Neural crest cell (in vitro differentiated cells): Measurements from ENCODE around the gene MLLT1. TPM values are rescaled to one million over a fixed set of nuclear protein-coding genes. Genes with fewer than 3 reads are reported as not detected.

Experiments used
- DNase-seq: peaks from one replicate; pipeline ENCODE4 v3.0.0; 2021; ENCODE audit warnings: low read depth, mixed read lengths, low spot score
- H3K27ac Mint-ChIP-seq: one replicate; pipeline ENCODE4 v1.8.0; 2021; ENCODE audit warnings: mild to moderate bottlenecking, mixed read lengths; ENCODE audit not compliant: unreplicated experiment
- H3K27me3 Mint-ChIP-seq: 2 replicates; pipeline ENCODE4 v1.8.0; 2021; ENCODE audit warnings: low read depth, mild to moderate bottlenecking, mixed read lengths
- H3K36me3 Mint-ChIP-seq: 2 replicates; pipeline ENCODE4 v1.8.0; 2021; ENCODE audit warnings: low read depth, mild to moderate bottlenecking, mixed read lengths
- H3K4me1 Mint-ChIP-seq: 2 replicates; pipeline ENCODE4 v1.8.0; 2021; ENCODE audit warnings: mixed read lengths
- H3K4me3 Mint-ChIP-seq: one replicate; pipeline ENCODE4 v1.8.0; 2021; ENCODE audit warnings: mild to moderate bottlenecking, mixed read lengths
- H3K9me3 Mint-ChIP-seq: 2 replicates; pipeline ENCODE4 v1.8.0; 2021; ENCODE audit warnings: mixed read lengths
- total RNA-seq: library from RNA; stranded (reverse); gene quantifications from 2 replicates; pipeline ENCODE4 v1.2.1, GENCODE V29; 2021
- TF ChIP-seq, protein P1 (sequence below): fragments of 200-600 bp; sonication (generic); conservative IDR thresholded peaks from 2 replicates; pipeline ENCODE4 v1.5.0; 2021; ENCODE audit warnings: antibody characterized with exemption, mild to moderate bottlenecking

The MLLT1 gene
- total RNA-seq, 1 donor from 2014 or later: 86.4 TPM

DNA sequence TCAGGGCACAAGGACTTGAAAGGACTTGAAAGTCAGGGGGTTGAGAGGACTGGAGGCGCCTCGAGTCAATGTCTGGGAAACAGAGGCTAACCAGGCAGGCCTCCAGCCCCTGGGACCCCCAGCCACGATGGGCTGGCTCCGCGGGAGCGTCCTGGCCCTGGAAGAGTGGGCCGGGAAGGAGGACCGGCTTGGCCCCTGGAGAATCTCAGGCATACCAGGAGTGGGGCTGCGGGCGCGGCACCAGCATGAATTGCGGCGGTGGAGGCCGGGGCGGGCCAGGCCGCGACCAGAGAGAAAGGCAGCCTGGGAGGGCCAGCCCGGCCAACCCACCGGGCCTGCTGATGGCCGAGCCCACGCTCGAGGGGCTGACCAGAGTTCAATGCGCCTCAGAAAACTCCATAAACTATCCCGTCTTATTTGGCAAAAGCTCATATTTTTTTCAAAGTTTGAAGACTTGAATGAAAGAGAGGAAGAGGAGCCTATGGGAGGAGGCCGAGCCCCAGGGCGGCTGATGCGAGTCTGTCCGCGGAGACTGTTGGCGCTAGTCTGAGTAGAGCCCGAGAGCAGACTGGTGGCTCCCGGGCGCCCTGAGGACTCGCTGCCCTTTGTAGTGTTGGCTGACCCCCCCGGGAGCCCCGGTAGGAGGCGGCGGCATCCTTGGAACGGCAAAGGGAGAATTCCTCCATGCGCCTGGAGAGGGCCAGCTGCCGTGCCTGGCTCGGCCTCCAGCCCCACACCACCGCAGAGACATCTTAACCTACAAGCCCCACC is 68.0 kb downstream of the MLLT1 start:
- no peak for DNase-seq
- TF ChIP-seq, protein P1, sequence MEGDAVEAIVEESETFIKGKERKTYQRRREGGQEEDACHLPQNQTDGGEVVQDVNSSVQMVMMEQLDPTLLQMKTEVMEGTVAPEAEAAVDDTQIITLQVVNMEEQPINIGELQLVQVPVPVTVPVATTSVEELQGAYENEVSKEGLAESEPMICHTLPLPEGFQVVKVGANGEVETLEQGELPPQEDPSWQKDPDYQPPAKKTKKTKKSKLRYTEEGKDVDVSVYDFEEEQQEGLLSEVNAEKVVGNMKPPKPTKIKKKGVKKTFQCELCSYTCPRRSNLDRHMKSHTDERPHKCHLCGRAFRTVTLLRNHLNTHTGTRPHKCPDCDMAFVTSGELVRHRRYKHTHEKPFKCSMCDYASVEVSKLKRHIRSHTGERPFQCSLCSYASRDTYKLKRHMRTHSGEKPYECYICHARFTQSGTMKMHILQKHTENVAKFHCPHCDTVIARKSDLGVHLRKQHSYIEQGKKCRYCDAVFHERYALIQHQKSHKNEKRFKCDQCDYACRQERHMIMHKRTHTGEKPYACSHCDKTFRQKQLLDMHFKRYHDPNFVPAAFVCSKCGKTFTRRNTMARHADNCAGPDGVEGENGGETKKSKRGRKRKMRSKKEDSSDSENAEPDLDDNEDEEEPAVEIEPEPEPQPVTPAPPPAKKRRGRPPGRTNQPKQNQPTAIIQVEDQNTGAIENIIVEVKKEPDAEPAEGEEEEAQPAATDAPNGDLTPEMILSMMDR: no peak
- H3K27me3 Mint-ChIP-seq: peaks cover under 1% of the 10 kb centered on the region
- H3K9me3 Mint-ChIP-seq: no peaks in the 10 kb centered on the region
- no peak overlapping the region for H3K27ac Mint-ChIP-seq
- H3K36me3 Mint-ChIP-seq: peaks cover 2% of the 10 kb centered on the region
- H3K4me3 Mint-ChIP-seq: no peak overlapping the region
- H3K4me1 Mint-ChIP-seq: peaks cover 2% of the 10 kb centered on the region

DNA sequence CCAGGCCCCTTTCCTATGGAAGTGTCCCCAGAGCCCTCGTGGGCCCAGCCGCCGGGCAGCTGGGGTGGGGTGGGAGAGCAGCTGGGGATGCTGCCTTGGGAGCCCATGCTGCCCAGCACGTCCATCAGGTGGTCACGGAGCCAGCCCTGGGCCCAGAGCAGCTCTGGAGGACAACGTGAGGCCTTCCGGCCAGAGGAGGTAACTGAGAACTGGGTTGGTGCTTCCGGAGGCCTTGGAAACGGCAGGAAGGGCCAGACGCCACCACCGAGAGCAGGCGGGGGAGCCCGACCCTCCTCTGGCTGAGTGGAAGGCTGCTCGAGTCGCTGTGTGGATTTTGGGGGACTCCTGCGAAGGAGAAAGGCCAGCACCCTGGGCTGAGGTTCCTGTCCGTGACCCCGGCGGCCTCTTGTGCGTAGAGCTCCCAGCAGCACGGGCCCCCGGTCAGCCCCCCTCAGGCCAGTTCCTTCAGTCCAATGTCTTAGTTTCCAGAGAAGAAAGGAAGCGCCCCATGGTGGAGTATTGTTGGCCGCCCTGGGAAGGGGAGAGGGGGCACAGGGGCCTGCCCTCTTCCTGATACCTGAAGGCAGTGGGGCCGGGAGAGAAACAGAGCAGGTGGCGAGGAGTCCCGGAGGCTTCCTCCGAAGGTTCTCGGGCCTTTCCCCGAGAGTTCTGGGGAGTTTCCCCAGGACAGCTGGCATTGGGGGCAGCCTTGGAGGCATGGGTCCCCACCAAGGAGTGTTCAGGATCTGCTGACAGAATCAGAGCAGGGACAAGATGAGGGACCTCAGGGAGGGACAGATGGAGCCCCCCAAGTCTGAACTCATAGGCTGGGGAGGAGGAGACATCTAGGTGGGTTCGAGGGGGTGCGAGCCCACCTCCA is 68.8 kb downstream of the MLLT1 start:
- Mint-ChIP-seq H3K4me1 (no peaks in the 10 kb centered on the region), H3K4me3 (no peak overlapping the region), H3K27me3 (no peaks in the 10 kb centered on the region), H3K27ac (no peak overlapping the region), H3K36me3 (peaks cover 2% of the 10 kb centered on the region), H3K9me3 (no peaks in the 10 kb centered on the region)
- TF ChIP-seq, protein P1: no peak
- DNase-seq: no peak

DNA sequence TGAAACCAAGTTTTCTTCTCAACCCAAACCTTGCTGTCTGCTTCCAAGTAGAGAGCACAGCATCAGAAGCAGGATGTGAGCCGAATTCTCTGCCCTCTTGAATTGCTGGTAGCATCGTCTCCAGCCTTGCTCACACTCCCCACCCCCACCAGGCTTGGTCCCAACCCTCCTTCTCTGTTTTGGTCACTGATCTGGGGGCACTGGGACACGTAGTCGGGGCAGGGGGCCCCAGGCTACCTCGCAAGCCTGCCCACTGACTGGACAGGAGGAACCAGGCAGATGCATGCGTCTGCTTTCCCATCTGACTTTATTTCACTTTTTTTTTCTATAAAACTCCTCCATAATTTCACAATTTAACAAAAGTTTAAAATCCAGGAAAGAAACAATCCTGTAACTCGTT is 69.7 kb downstream of the MLLT1 start:
- Mint-ChIP-seq H3K4me3 (no peak overlapping the region), H3K27ac (no peak overlapping the region)

DNA sequence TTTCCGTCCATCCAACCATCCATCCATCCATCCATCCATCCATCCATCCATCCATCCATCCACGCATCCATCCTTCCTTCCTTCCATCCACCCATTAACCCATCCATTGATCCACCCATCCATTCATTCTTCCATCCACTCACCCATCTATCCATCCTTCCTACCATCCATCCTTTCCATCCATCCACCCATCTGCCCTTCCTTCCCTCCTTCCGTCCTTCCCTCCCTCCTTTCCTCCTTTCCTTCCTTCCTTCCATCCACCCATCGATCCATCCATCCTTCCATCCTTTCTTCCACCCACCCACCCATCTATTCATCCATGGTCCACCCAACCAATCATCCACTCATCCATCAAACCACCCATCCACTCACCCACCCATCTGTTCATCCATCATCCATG is 70.1 kb downstream of the MLLT1 start:
- H3K9me3 Mint-ChIP-seq: no peaks in the 10 kb centered on the region
- TF ChIP-seq, protein P1: no peak
- H3K4me3 Mint-ChIP-seq: no peak overlapping the region
- peak overlapping the region; percentile 57 for H3K27ac Mint-ChIP-seq
- no peak for DNase-seq
- no peaks in the 10 kb centered on the region for H3K4me1 Mint-ChIP-seq
- H3K27me3 Mint-ChIP-seq: no peaks in the 10 kb centered on the region
- H3K36me3 Mint-ChIP-seq: peaks cover 2% of the 10 kb centered on the region

More for the DNA sequence above, 69.7 kb downstream of the MLLT1 start:
- TF ChIP-seq, protein P1: no peak
- no peaks in the 10 kb centered on the region for H3K27me3 Mint-ChIP-seq
- H3K36me3 Mint-ChIP-seq: peaks cover 2% of the 10 kb centered on the region
- no peak for DNase-seq
- no peaks in the 10 kb centered on the region for H3K4me1 Mint-ChIP-seq
- no peaks in the 10 kb centered on the region for H3K9me3 Mint-ChIP-seq

DNA sequence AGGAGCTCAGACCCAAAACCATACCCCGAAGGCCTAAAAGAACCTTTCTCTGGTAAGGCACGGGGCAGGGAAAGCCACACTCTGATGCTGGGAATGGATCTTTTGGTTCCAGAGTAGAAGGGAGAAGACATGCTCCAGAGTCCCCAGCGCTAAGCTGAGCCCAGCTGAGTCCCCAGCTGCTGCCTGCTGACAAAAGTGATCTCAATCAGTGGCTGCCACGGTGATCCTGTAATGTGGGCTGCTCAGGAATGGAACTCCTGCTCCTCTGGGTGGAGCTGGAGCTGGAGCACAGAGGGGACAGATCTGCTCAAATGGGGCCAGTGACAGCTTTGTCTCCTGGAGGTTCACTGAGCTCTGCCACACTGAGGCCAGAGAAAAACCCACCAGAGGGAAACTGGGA is 70.5 kb downstream of the MLLT1 start:
- Mint-ChIP-seq H3K27me3 (peaks cover 2% of the 10 kb centered on the region), H3K4me1 (no peaks in the 10 kb centered on the region), H3K36me3 (peaks cover 2% of the 10 kb centered on the region), H3K27ac (no peak overlapping the region), H3K4me3 (no peak overlapping the region), H3K9me3 (no peaks in the 10 kb centered on the region)
- DNase-seq: no peak
- TF ChIP-seq, protein P1: no peak
